ENCODE measurements around the gene PTPRN2. TPM values are rescaled to one million over a fixed set of nuclear protein-coding genes. Genes with fewer than 3 reads are reported as not detected.

Gene PTPRN2
- total and polyA plus RNA-seq, 2 of the 8 experiments (the other 6 are each of a cell fraction or from before 2014, with no cell fraction given) = 2.6 to 4.5 TPM

GRCh38 chr7:158388072-158388471 lies 199.6 kb downstream of the PTPRN2 start:
- no peak overlapping the region for H2BK5ac ChIP-seq (ENCODE audit: low read depth, low read length)
- no peak overlapping the region for H3K14ac ChIP-seq (ENCODE audit: insufficient read length)
- H3K4me1 ChIP-seq (replicated peaks in 1 of 4; ENCODE audit: control insufficient read depth in 3 of 4, insufficient read depth in 4 of 4, low read length in 3 of 4) = peaks cover 0 to 15% (median 8%) of the 10 kb centered on the region in 4 experiments; a peak in 6 of 7 replicates
- H2BK12ac ChIP-seq (ENCODE audit: low read depth, low read length) = no peak overlapping the region
- H4K8ac ChIP-seq (ENCODE audit: extremely low read depth, insufficient read depth, low read length) = no peak overlapping the region
- no peaks in the 10 kb centered on the region for H3K79me1 ChIP-seq (ENCODE audit: low read depth, low read length)
- H3K18ac ChIP-seq (ENCODE audit: extremely low read depth, low read length) = no peak overlapping the region
- H2BK120ac ChIP-seq (replicated peaks; ENCODE audit: low read depth, low read length) = no peak overlapping the region
- no peak overlapping the region for H3K56ac ChIP-seq (replicated peaks; ENCODE audit: insufficient read length, low read depth, low read length)
- H2BK20ac ChIP-seq (ENCODE audit: low read length) = no peak overlapping the region
- no peaks in the 10 kb centered on the region for H3K36me3 ChIP-seq (ENCODE audit: control insufficient read depth in 2 of 4, insufficient read depth in 4 of 4, low read length in 3 of 4)
- H3K23ac ChIP-seq (ENCODE audit: insufficient read length) = no peak overlapping the region
- no peaks in the 10 kb centered on the region for H3K79me2 ChIP-seq (ENCODE audit: control insufficient read depth in 1 of 2, insufficient read depth in 2 of 2, low read length in 2 of 2)
- H2AFZ ChIP-seq (ENCODE audit: low read length) = no peak overlapping the region
- H3K9me3 ChIP-seq (ENCODE audit: insufficient read depth in 2 of 2, low read depth in 1 of 2, low read length in 1 of 2) = no peaks in the 10 kb centered on the region; a peak in 1 of 4 replicates
- no peak overlapping the region for H2BK15ac ChIP-seq (ENCODE audit: low read length)
- DNase-seq (ENCODE audit: low read depth in 1 of 2, low spot score in 2 of 2) = no peak
- H3K4me2 ChIP-seq (ENCODE audit: insufficient read depth in 1 of 2, low read depth in 2 of 2, low read length in 2 of 2) = no peak overlapping the region
- H2AK5ac ChIP-seq (ENCODE audit: low read depth, low read length) = no peak overlapping the region
- no peaks in the 10 kb centered on the region; a peak in 2 of 7 replicates for H3K27me3 ChIP-seq (replicated peaks in 1 of 4; ENCODE audit: control insufficient read depth in 3 of 4, extremely low read depth in 1 of 4, insufficient read depth in 3 of 4, low read length in 3 of 4)
- ChIA-PET POLR2A (ENCODE audit: partially characterized antibody) (no interaction called here), CTCF (ENCODE audit: partially characterized antibody) (interaction anchor here (1.0 to 2.4 kb wide), 7 partner anchors 9 to 32 kb away, joined by 3 to 10 read pairs (median 4); no protein-coding TSS in a partner anchor)
- no peak overlapping the region for H3K4me3 ChIP-seq (ENCODE audit: extremely low read depth in 1 of 4, insufficient read depth in 2 of 4, low read depth in 3 of 4, low read length in 4 of 4)
- no peak for FAIRE-seq
- H3K4ac ChIP-seq (replicated peaks; ENCODE audit: insufficient read length, low read depth, low read length) = peak overlapping the region; percentile 24
- H4K91ac ChIP-seq (replicated peaks; ENCODE audit: insufficient read length, low read length) = no peak overlapping the region
- H3K9ac ChIP-seq (replicated peaks in 1 of 4; ENCODE audit: extremely low read depth in 1 of 4, low read depth in 3 of 4, low read length in 3 of 4) = no peak overlapping the region
- peaks cover 2% of the 10 kb centered on the region; the same call in 1 of the 2 replicates for H3K23me2 ChIP-seq (ENCODE audit: low read depth, low read length)
- no peak overlapping the region for H3K27ac ChIP-seq (ENCODE audit: low read depth, low read length)
- H4K5ac ChIP-seq (ENCODE audit: insufficient read length, low read depth, low read length) = no peak overlapping the region
- WGBS, 2 experiments (ENCODE audit: extremely low coverage in 1 of 2, insufficient coverage in 1 of 2, insufficient read length in 1 of 2, insufficient replicate concordance in 2 of 2, low coverage in 1 of 2, low lambda C conversion rate in 2 of 2, missing lambda C conversion rate in 1 of 2) = 80% methylated on average over 15 of the region's 15 CpGs; no CpG with 5 or more reads in 1 of the 2 experiments
- H4K20me1 ChIP-seq (replicated peaks in 1 of 2; ENCODE audit: control insufficient read depth in 1 of 2, insufficient read depth in 2 of 2, low read length in 2 of 2) = no peaks in the 10 kb centered on the region
- TF ChIP-seq ZNF274 (IDR thresholded peaks at IDR 0.05; ENCODE audit: borderline replicate concordance, extremely low read depth, low read length) = no peak
- TF ChIP-seq SUZ12 (IDR thresholded peaks at IDR 0.05; ENCODE audit: low read length) = no peak
- no peak for TF ChIP-seq RFX5 (IDR thresholded peaks at IDR 0.05; ENCODE audit: borderline replicate concordance, low read depth, low read length)
- no peak for TF ChIP-seq CHD2 (IDR thresholded peaks at IDR 0.05; ENCODE audit: low read length)
- no peak for TF ChIP-seq TAF1 (IDR thresholded peaks at IDR 0.05; ENCODE audit: low read depth, low read length)
- no peak for TF ChIP-seq KDM4A (IDR thresholded peaks at IDR 0.05; ENCODE audit: low read depth, low read length, severe bottlenecking)
- no peak for TF ChIP-seq POLR2AphosphoS5 (IDR thresholded peaks at IDR 0.05; ENCODE audit: low read depth, low read length)
- TF ChIP-seq SAP30 (IDR thresholded peaks at IDR 0.05; ENCODE audit: insufficient read depth, insufficient replicate concordance, low read length) = no peak
- TF ChIP-seq GABPA (IDR thresholded peaks at IDR 0.05; ENCODE audit: borderline replicate concordance, insufficient read depth, low read length) = no peak
- no peak for TF ChIP-seq CBX8 (IDR thresholded peaks at IDR 0.05; ENCODE audit: borderline replicate concordance, low read depth, low read length)

Measured in H1 (cell line).